ENCODE results near the gene FXYD4. TPM values are rescaled to one million over a fixed set of nuclear protein-coding genes. Genes with fewer than 3 reads are reported as not detected.

Gene FXYD4
- total and polyA plus RNA-seq, 4 donors, result 0.65 to 3.9 (median 2.9) TPM; not detected in 1

DNA sequence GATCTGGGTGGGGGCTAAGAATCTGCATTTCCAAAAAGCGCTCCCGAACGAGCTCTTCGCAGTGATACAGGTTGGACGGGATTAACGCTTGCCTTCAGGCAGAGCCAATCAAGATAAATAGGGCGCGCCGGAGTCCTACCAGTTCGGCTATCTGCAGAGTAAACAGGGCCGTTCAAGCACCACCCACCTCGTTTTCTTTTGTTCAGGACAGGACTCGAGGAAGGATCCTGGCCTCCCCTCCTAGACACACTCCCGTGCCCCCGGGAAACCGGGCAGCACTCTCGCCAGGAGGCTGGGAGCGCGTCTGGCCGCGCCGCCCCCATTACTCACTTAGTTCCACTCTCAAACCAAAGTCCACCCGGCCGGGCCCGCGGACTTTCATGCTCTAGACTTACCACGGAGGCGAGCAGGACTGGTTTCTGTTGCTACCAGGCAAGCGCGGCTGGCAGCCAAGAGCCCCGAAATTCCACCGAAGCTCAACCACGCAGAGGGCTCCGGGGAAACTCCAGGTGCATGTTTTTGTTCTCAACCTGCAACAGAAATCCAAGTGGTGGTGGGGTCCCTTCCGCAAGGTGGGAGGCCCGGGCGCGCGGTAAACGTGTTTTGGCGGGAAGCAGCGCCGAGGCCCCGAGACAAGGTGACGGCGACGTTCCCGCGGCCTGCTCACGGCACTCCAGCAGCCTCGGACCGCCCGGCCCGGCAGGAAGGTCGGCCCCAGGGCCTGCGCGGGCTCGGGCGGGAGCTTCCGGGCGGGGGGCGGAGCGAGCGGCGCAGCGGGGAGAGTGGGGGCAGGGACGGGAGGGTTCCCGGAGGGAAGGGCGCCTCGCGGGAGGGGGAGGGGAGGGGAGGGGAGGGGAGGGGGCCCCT is 24.9 kb downstream of the FXYD4 start:
- ATAC-seq (ENCODE audit: insufficient read depth, low FRiP score) (peak; percentile 89), DNase-seq (peak; percentile 87 to 91 (median 89))
- TF ChIP-seq, protein P1, sequence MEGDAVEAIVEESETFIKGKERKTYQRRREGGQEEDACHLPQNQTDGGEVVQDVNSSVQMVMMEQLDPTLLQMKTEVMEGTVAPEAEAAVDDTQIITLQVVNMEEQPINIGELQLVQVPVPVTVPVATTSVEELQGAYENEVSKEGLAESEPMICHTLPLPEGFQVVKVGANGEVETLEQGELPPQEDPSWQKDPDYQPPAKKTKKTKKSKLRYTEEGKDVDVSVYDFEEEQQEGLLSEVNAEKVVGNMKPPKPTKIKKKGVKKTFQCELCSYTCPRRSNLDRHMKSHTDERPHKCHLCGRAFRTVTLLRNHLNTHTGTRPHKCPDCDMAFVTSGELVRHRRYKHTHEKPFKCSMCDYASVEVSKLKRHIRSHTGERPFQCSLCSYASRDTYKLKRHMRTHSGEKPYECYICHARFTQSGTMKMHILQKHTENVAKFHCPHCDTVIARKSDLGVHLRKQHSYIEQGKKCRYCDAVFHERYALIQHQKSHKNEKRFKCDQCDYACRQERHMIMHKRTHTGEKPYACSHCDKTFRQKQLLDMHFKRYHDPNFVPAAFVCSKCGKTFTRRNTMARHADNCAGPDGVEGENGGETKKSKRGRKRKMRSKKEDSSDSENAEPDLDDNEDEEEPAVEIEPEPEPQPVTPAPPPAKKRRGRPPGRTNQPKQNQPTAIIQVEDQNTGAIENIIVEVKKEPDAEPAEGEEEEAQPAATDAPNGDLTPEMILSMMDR (IDR thresholded peaks at IDR 0.05; ENCODE audit: control extremely low read depth, extremely low read depth), result no peak
- peak overlapping the region; percentile 55 for H3K4me3 ChIP-seq
- H3K36me3 ChIP-seq (ENCODE audit: control insufficient read depth in 4 of 4, insufficient read depth in 4 of 4, low read length in 4 of 4), result peaks cover 18 to 36% (median 25%) of the 10 kb centered on the region in 4 donors
- H3K9ac ChIP-seq (ENCODE audit: insufficient read depth in 1 of 2, low read length in 2 of 2), result peak overlapping the region; percentile 53 to 61
- H3K9me3 ChIP-seq (ENCODE audit: control insufficient read depth in 4 of 4, insufficient read depth in 3 of 4, low read length in 3 of 4), result no peaks in the 10 kb centered on the region
- 7 to 16% methylated on average over 52 to 68 of the region's 71 CpGs for WGBS, 2 donors
- H3K4me1 ChIP-seq (ENCODE audit: control insufficient read depth in 5 of 5, insufficient read depth in 5 of 5, low read length in 5 of 5), result peaks cover 0 to 23% (median 10%) of the 10 kb centered on the region in 5 donors
- H3K27me3 ChIP-seq (ENCODE audit: control insufficient read depth in 3 of 3, insufficient read depth in 3 of 3, low read length in 2 of 3), result no peaks in the 10 kb centered on the region
- H3K27ac ChIP-seq (ENCODE audit: low read depth in 1 of 2, low read length in 1 of 2), result peak overlapping the region; percentile 94 to 99

DNA sequence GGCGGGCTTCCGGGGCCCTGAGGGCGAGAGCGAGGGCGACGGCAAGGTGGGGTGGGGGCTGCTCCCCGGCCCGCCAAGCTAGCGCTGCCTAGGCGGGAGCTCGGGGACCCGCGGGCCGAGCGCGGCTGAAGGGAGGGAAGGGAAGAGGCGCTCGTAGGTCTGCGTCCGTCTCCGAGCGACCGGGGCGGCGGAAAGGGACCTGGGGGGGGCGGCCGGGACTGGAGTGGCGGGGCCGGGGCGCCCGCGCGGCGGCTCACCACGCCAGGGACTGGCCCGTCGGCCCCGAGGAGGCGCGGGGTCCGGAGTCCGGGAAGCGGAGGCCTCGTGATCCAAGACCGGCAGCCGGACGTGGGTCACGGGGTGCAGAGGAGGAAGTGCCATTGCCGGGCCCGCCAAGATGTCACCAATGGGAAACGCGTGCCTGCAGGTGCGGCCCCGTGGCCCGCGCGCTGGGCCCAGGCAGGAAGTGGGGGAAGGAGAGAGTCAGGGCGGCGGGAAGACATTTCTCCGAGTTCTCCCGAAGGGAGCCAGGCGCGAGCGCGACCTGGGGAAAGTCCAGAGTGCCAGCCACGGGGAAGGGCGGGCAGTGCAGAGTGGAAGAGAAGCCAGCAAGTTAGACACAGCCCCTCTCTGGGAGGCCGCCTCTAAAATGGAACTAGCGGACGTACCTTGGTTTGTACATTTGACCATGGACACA is 25.6 kb downstream of the FXYD4 start:
- Histone ChIP-seq H3K4me3 (peak overlapping the region; percentile 55), H3K27ac (ENCODE audit: low read depth in 1 of 2, low read length in 1 of 2) (peak overlapping the region; percentile 94 to 99), H3K9ac (ENCODE audit: insufficient read depth in 1 of 2, low read length in 2 of 2) (peak overlapping the region in 1 of 2 donors; percentile 53), H3K36me3 (ENCODE audit: control insufficient read depth in 4 of 4, insufficient read depth in 4 of 4, low read length in 4 of 4) (peaks cover 18 to 29% (median 20%) of the 10 kb centered on the region in 4 donors), H3K4me1 (ENCODE audit: control insufficient read depth in 5 of 5, insufficient read depth in 5 of 5, low read length in 5 of 5) (peaks cover 0 to 25% (median 14%) of the 10 kb centered on the region in 5 donors), H3K27me3 (ENCODE audit: control insufficient read depth in 3 of 3, insufficient read depth in 3 of 3, low read length in 2 of 3) (no peaks in the 10 kb centered on the region), H3K9me3 (ENCODE audit: control insufficient read depth in 4 of 4, insufficient read depth in 3 of 4, low read length in 3 of 4) (no peaks in the 10 kb centered on the region)
- ATAC-seq (ENCODE audit: insufficient read depth, low FRiP score), result peak; percentile 86
- 0% methylated on average over 43 to 70 of the region's 70 CpGs for WGBS, 2 donors
- peak; percentile 86 to 88 (median 87) for DNase-seq
- TF ChIP-seq, protein P1 (IDR thresholded peaks at IDR 0.05; ENCODE audit: control extremely low read depth, extremely low read depth), result no peak

DNA sequence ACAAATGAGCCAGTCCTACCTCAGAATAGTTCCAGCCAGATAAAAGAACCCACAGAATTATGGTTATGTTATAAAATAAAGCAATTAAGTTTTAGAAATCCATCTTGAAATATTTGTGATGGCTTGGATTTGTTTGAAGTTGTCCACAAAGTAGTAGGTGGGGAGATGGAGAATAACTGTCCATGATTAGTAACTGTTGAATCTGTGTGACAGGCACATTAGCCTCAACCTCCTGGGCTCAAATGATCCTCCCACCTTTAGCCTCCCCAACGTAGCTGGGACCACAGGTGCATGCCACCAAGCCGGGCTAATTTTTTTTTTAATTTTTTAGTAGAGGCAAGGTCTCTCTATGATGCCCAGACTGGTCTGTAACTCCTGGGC is 27.5 kb downstream of the FXYD4 start:
- DNase-seq (no peak), ATAC-seq (ENCODE audit: insufficient read depth, low FRiP score) (no peak)
- Histone ChIP-seq H3K4me1 (ENCODE audit: control insufficient read depth in 5 of 5, insufficient read depth in 5 of 5, low read length in 5 of 5) (peaks cover 0 to 25% (median 18%) of the 10 kb centered on the region in 5 donors), H3K4me3 (no peak overlapping the region), H3K36me3 (ENCODE audit: control insufficient read depth in 4 of 4, insufficient read depth in 4 of 4, low read length in 4 of 4) (peaks cover 5 to 13% (median 9%) of the 10 kb centered on the region in 4 donors), H3K27ac (ENCODE audit: low read depth in 1 of 2, low read length in 1 of 2) (peak overlapping the region in 1 of 2 donors; percentile 47), H3K9ac (ENCODE audit: insufficient read depth in 1 of 2, low read length in 2 of 2) (no peak overlapping the region), H3K9me3 (ENCODE audit: control insufficient read depth in 4 of 4, insufficient read depth in 3 of 4, low read length in 3 of 4) (no peaks in the 10 kb centered on the region), H3K27me3 (ENCODE audit: control insufficient read depth in 3 of 3, insufficient read depth in 3 of 3, low read length in 2 of 3) (no peaks in the 10 kb centered on the region)
- 59 to 69% methylated on average over 2 of the region's 2 CpGs for WGBS, 2 donors
- TF ChIP-seq, protein P1 (IDR thresholded peaks at IDR 0.05; ENCODE audit: control extremely low read depth, extremely low read depth), result no peak

Measured in lung (tissue), 12 donors.